Measurements from ENCODE around the gene SNAPC4.

Gene SNAPC4

GRCh38 chr9:136405481-136405880 is 5.5 kb upstream of the SNAPC4 start:
- TF ChIP-seq ZNF274 (IDR thresholded peaks at IDR 0.05; ENCODE audit: low read depth, low read length), result no peak
- no peak overlapping the region for H3K4me3 ChIP-seq (ENCODE audit: low read length)

GRCh38 chr9:136404801-136405136 is 4.8 kb upstream of the SNAPC4 start:
- no peak overlapping the region; the same call in 1 of the 2 replicates for H3K4me3 ChIP-seq (ENCODE audit: low read length)
- TF ChIP-seq ZNF274 (IDR thresholded peaks at IDR 0.05; ENCODE audit: low read depth, low read length), result no peak

- TF ChIP-seq ZNF274 (IDR thresholded peaks at IDR 0.05; ENCODE audit: low read depth, low read length), result no peak
- H3K4me3 ChIP-seq (ENCODE audit: low read length), result no peak overlapping the region; the same call in 1 of the 2 replicates
Observed at GRCh38 chr9:136403915-136404800, 4.2 kb upstream of the SNAPC4 start.

- TF ChIP-seq ZNF274 (IDR thresholded peaks at IDR 0.05; ENCODE audit: low read depth, low read length), result no peak
- H3K4me3 ChIP-seq (ENCODE audit: low read length), result no peak overlapping the region
Observed at GRCh38 chr9:136403538-136403914, 3.6 kb upstream of the SNAPC4 start.

GRCh38 chr9:136402067-136402466 is 2.1 kb upstream of the SNAPC4 start:
- no peak for TF ChIP-seq ZNF274 (IDR thresholded peaks at IDR 0.05; ENCODE audit: low read depth, low read length)

GRCh38 chr9:136401173-136401922 is 1.4 kb upstream of the SNAPC4 start:
- TF ChIP-seq ZNF274 (IDR thresholded peaks at IDR 0.05; ENCODE audit: low read depth, low read length), result no peak
- no peak overlapping the region for H3K4me3 ChIP-seq (ENCODE audit: low read length)

More at GRCh38 chr9:136402067-136402466, 2.1 kb upstream of the SNAPC4 start:
- no peak overlapping the region for H3K4me3 ChIP-seq (ENCODE audit: low read length)

- TF ChIP-seq ZNF274 (IDR thresholded peaks at IDR 0.05; ENCODE audit: low read depth, low read length), result no peak
Observed at GRCh38 chr9:136399176-136400037, 563 bp downstream of the SNAPC4 start.

GRCh38 chr9:136398286-136398685 is 1.7 kb downstream of the SNAPC4 start:
- TF ChIP-seq ZNF274 (IDR thresholded peaks at IDR 0.05; ENCODE audit: low read depth, low read length), result no peak
- no peak overlapping the region; the same call in 1 of the 2 replicates for H3K4me3 ChIP-seq (ENCODE audit: low read length)

More at GRCh38 chr9:136399176-136400037, 563 bp downstream of the SNAPC4 start:
- peak overlapping the region; percentile 84 for H3K4me3 ChIP-seq (ENCODE audit: low read length)

GRCh38 chr9:136397643-136398042 is 2.3 kb downstream of the SNAPC4 start:
- no peak for TF ChIP-seq ZNF274 (IDR thresholded peaks at IDR 0.05; ENCODE audit: low read depth, low read length)
- H3K4me3 ChIP-seq (ENCODE audit: low read length), result no peak overlapping the region

- no peak for TF ChIP-seq ZNF274 (IDR thresholded peaks at IDR 0.05; ENCODE audit: low read depth, low read length)
- H3K4me3 ChIP-seq (ENCODE audit: low read length), result no peak overlapping the region
Observed at GRCh38 chr9:136396219-136396515, 3.8 kb downstream of the SNAPC4 start.

- no peak overlapping the region for H3K4me3 ChIP-seq (ENCODE audit: low read length)
Observed at GRCh38 chr9:136395345-136396218, 4.4 kb downstream of the SNAPC4 start.

GRCh38 chr9:136395020-136395340 is 5.0 kb downstream of the SNAPC4 start:
- no peak for TF ChIP-seq ZNF274 (IDR thresholded peaks at IDR 0.05; ENCODE audit: low read depth, low read length)
- no peak overlapping the region for H3K4me3 ChIP-seq (ENCODE audit: low read length)

More at GRCh38 chr9:136395345-136396218, 4.4 kb downstream of the SNAPC4 start:
- no peak for TF ChIP-seq ZNF274 (IDR thresholded peaks at IDR 0.05; ENCODE audit: low read depth, low read length)

- TF ChIP-seq ZNF274 (IDR thresholded peaks at IDR 0.05; ENCODE audit: low read depth, low read length), result no peak
- H3K4me3 ChIP-seq (ENCODE audit: low read length), result no peak overlapping the region
Observed at GRCh38 chr9:136394312-136395019, 5.5 kb downstream of the SNAPC4 start.
